ENCODE measurements around the gene SLC38A2.
"Not testable (repeated sequence)": the region's sequence is repeated elsewhere in the genome, so short reads cannot be mapped to it uniquely, and the experiment has no call there.

Gene SLC38A2

DNA sequence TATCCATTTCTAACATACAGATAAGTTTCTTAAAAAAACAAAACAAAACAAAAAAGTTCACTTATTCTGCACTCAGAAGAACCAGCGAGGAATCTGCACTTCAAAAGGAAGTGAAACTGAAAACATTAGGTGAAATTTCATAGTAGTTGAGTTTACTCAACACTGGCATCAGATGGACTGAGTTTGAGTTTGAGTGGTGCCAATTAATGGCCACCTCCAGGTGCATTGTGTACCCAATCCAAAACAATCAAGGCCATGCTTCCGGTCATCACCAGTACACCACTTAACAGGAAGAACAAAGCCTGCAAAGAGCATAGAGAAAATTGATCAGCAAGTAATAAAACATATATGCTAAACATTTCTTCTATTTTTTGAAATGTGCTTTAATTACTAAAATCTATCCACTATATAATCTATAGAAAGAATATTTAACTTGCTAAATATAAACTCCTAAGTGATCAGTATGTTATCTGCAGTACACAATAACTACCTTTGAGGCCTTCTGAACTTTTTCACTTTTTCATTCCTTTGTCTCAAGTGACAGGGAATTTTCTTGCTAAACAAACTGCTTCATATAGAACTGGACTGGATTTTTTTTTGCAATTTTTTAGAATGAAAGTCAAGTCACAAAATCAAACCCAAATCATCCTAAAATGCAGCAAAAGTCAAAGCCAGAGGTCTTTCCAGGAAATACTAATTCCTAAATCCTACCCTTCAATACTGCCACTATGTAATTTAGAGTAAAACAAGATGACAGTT lies 11.5 kb downstream of the SLC38A2 start:
- DNase-seq (ENCODE audit: low spot score) = no peak

DNA sequence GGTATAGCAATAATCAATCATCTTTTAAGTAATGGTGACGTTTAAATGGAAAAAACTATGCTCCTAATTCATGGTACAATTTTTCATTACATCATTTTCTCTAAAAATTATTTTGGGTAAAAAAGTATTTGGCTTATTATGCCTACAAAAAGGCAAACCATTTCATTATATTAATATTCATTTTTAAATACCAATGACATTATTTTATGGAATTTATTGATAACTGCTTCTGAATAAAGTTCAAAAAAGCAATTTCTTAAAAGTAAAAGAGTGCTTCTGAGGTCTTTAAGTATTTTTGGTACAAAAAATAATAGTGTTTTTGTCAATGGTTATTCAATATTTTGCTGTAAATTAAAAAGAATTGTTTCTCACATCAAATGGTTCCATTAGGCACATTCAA lies 12.2 kb downstream of the SLC38A2 start:
- DNase-seq (ENCODE audit: low spot score) = no peak

DNA sequence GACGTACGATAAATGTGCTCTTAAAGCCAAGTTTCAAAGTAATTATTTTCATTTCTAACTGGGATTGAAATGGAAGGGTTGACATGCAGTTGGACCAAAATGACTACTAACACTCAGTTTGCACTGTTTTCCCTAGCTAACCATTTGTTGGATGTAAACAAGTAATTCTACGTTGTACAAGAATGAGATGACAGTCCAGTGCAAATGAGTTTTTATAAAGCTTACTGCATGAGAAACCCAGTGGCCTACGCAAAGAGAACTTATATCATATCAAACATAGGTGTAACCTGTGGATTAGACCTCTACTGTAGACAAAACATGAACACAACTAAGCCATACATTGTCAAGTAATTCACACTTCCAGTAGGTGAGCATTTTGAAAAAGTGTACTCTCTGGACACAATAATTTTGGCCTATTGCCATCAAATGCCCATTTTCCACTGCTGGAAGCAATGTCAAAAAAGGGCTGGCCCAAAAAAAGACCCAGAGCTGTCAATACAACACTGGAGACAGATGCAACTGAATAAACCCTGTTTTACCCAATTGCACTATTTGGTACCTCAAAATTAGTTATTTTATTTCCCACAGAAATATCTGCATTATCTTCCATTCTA lies 12.8 kb downstream of the SLC38A2 start:
- DNase-seq (ENCODE audit: low spot score) = no peak

DNA sequence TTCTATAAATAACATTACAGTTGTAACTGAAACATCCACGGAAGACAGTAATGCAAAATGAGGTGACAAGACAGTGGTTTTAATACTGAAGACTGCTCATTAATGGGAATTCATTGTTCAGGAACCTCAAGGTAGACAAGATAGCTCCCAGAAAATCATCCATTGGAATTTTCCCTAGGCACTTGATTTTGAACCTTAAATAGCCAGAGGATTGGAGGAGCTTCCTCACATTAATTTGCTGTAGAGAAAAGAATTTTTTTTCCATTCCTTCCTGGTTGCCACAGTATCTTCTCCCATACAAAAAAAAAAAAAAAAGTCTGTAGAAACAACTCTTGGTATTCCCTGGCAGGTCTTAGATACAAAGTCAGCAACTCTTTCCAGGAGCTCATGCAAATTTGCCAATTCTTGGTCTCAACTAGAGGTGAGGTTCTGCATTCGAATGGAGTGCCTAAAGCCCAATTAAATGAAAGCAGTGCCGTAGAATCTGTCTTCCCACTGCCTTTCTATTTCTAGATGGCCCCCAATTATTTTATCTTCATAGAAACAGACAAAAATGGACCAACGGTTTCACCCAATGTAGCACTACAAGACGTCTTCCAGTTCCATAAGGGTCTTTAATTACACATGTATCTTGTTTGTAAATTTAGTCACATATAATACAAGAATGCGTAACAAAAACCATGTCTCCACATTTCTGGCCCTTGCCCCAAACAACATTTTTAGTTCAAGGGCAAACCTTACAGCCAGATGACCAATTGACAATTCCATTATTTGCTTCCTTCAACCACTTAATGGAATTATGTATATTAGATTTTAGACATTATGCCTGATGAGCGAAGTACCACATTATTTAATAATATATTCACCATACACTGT lies 13.5 kb downstream of the SLC38A2 start:
- peak; percentile 54 for DNase-seq (ENCODE audit: low spot score)

DNA sequence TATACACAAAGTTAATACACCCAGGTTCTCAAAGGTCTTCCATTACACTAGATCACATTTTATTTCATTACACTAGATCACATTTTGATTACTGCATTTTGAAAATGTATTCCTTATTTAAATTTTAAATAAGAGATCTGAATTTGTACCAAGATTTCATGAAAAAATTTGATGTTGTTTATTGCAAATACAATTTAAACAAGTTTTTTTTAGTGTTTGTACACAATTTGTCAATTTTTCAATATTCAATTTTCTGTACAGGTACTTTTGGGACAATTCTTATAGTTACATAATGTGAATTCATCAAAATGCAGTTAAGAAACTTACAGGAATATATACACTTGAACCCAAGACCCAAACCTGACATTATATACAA lies 14.3 kb downstream of the SLC38A2 start:
- DNase-seq (ENCODE audit: low spot score) = no peak

DNA sequence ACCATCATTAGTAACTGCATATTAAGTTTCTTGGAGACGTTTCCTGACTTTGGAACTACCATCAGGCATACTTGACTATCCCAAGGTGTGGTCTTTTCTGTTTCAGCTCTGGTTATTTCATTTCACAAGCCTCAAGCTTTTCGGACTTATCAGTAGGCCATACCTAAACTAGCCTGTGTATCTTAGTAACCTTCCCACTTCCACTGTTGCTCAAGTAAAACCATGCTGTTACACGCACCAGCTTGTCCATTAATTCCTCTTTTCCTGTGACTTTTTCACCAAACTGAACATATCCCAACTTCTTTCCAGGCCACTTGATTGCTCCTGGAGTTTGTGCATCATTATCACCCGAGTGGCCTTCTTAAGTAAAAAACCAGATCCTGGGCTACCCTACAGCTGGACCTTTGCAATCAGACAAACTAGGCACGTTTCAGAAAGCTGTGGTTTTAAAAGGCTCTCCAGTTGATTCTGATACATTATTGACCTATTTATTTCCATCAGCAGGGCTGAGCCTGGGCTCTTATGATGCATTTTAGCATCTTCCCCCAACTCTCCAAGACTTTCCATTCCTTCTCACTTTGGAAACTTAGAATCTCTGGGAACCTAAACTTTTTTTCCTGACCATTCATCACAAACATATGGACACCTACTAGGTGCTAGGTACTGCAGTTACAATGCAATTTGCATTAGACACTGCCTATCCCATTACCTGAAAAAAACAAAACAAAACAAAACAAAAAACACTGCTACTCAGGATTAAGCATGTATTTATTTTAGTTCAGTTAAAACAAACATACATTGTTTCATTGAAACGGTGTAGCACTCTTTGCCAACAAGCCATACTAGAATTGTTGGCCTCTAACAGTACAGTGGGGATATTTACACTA lies 14.9 kb downstream of the SLC38A2 start:
- peak; percentile 65 for DNase-seq (ENCODE audit: low spot score)

DNA sequence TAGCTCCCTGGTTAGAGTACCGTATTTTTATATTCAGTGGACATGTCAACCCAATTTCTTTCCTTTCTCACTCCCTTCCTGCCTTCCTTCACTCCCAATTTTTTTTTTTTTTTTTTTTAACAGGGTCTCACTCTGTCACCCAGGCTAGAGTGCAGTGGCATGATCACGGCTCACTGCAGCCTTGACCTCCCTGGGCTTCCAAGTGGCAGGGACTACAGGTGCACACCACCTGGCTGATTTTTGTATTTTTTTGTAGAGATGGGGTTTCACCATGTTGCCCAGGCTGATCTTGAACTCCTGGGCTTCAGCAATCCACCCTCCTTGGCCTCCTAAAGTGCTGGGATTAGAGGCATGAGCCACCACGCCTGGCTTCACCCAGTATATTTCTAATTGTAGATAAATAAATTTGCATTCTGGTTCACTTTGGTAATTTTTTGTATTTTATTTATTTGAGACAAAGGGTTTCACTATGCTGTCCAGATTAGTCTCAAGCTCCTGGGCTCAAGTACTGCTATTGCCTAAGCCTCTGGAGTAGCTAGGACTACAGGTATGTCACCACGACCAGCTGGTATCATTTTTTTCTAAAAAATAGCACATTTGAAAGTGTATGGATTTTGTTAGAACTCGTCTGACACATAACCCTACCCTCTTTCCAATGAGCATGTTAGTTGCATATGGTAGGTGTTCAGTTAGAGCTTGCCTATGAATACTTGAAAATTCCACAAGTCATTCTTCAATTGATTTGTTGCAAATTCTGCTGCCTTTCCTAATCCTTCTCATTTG lies 15.7 kb downstream of the SLC38A2 start:
- DNase-seq (ENCODE audit: low spot score) = no peak

DNA sequence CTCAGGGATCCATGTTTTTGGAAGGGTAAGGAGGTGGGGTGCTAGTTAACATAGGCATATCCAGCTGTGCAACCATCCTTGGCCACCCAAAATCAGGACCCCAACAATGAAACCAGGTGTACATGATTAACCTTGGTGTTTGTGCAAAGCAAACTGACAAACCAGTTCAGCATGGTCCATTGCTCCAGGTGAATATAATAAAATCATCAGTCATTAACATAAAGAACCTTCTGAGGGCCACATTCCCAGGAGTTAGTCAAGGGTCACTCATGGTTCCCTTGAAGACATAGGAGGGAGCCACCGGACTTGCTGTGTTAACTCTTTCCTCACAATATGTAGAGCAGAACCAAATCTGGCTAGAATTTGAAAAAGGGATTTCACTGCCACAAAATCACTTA lies 17.8 kb downstream of the SLC38A2 start:
- DNase-seq (ENCODE audit: low spot score) = no peak

DNA sequence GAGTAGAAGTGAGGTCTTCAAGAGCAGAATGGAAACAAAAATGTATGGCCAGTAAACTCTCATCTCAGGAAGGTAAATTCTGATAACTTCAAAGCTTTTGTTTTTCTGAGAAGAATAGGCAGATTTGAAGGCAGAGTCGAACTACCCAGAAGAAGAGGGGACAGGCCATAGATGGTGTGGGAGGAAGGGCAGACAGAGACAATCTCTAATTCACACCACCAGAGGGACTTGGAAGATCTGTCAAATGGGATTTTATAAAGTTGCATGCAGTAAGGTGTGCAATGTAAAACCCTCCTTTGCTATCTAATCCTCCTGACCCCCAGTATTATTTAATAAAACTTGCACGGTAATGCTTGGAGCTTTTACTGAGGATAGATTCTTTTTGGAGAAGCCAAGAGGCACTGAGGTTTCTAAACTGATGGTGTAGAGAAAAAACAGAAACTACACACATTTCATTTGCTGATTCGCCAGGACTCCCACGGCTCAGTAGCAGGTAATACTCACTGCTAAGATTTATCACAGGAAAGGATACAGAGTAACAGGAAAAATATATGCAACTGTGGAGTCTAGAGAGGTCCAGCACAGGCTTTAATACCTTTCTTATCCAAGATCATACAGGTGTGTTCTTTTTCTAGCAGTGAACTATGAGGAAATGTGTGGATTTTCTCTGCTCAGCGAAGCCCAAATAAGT lies 18.3 kb downstream of the SLC38A2 start:
- peak; percentile 15 for DNase-seq (ENCODE audit: low spot score)

DNA sequence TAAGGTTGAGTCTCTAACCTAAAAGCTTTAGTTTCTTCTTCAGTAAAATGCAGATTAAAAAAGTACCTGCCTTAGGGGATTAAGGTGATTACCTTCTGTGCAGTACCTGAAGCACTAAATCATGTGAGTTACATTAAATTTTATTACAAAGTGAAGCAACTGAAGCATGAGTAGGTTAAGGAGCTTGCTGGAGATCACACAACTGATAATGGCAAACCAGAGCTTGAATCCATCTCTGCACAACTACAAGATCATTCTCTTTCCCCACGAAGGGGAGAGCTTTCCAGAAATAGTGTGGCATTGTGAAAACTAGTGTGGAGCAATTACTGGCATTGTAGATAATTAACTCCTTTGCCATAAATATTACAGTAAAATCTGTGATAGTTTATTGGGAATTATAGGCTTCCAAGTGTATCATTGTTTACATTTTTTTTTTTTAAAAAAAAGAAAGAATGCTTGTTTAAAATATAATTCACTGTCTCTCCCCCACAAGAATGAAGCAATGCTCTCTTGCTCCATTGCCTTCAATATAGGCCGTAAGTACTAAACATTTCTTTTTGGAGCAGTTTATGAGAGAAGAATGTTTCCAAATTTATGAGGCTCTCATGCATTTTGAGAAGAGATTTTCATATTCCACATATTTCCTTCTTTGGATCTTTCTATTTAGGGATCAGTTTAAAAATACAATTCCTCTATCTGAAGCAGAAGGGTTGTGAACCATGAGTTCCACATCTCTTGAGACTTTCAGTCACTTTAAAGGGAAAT lies 20.5 kb downstream of the SLC38A2 start:
- no peak for DNase-seq (ENCODE audit: low spot score)

DNA sequence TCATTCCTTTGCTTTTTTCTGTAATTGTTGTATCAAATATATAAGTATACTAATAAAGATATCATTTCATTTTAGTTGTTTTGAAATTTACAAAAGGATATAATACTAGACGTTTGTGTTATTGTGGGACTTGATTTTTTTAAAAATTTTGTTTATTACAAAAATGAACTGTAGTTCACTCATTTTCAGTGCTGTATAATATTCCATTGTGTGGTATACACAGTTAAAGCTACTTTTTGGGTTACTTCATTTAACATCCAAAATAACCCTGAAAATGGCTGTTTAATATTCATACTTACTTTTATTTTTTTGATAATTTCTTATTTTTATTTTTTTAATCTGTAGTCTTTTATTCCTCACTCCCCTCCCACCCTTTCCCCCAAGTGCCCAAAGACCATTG lies 21.4 kb downstream of the SLC38A2 start:
- DNase-seq (ENCODE audit: low spot score) = no peak

DNA sequence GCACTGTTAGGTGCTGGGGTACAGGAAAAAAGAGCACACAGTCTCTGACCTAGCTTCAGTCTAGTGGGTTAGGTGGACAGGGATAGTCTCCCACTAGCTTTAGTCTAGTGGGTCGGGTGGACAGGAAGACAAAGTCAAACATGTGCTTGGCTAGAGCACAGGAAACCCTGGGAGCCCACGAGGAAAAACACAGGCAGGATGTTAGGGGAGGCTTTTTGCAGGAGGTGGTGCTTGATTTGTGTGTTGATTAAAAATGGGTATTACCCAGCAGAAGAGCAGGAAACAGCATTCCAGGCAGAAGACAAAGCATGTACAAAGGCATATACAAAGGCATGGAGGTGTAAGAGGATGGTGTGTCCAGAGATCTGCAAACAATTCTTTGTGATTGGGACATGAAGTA lies 23.3 kb downstream of the SLC38A2 start:
- no peak for DNase-seq (ENCODE audit: low spot score)

DNA sequence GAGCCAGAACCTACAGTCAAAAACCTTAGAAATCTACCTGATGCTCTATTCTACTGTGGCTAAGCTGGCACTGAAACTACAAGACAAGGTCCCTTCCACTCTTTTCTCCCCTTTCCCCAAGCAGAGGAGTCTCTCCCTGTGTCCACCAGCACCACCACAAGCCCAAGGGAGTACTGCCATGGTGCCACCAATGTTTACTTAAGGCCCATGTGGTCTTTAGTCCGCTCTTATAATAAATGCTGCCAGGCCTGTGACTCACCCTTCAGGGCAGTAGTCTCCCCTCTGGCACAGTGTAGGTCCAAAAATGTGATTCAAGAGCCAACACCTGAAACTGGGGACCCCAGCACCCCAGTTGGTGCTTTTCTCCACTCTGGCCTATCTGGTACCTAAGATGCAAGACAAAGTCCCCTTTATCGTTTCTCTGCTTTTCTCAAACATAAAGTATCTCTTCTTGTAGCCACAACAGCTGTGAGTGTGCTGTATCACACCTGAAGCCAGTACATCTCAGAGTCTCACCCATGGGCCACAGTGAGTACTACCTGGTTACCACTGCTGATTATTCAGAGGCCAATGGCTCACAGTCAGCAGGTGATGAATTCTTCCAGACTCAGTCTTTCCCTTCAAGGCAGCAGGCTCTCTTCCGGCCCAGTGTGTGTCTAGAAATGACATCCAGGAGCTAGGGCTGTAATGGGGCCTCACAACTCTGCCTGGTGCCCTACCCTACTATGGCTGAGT lies 29.3 kb downstream of the SLC38A2 start:
- no peak for DNase-seq (ENCODE audit: low spot score)

DNA sequence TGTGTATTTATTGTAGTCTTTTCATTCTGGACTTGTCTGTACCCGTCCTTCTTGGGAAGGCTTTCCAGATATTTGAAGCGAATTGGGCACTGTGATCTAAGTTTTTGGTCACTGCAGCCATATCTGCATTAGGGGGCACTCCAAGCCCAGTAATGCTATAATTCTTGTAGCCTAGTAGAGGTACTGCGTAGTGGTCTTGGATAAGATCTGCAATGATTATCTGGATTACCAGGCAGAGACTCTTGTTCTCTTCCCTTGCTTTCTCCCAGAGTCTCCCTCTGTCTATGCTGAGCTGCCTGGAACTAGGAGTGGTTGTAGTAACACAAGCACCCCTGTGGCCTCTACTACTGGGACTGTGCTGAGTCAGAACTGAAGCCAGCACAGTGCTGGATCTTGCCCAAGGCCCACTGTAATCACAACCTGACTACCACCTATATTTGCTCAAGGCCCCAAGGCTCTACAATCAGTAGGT lies 30.0 kb downstream of the SLC38A2 start:
- peak; percentile 52 for DNase-seq (ENCODE audit: low spot score)

DNA sequence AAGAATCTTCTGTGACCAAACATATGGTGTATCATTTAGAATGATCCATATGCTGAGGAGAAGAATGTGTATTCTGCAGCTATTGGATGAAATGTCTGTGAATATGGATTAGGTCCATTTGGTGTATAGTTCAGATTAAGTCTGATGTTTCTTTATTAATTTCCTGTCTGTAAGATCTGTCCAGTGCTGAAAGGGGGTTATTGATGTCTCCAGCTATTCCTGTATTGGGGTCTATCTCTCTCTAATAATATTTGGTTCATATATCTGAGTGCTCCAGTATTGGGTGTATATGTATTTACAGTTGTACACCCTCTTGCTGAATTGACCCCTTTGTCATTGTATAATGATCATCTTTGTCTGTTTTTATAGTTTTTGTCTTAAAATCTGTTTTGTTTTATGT lies 33.5 kb downstream of the SLC38A2 start:
- no peak for DNase-seq (ENCODE audit: low spot score)

DNA sequence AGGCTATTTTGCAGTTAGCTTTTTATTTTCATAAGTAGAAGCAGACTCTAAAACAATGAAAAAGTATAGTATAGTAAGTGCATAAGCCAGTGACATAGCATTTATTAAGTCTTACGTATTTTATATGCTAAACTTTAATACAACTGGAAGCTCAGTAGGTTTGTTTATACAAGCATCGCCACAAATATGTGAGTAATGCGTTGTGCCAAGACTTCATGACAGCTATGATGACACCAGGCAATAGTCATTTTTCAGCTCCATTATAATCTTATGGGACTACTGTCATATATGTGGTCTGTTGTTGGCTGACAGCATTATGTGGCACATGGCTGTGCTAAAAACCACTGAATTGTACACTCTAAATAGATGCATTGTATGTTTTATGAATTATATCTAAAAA lies 40.3 kb downstream of the SLC38A2 start:
- no peak for DNase-seq (ENCODE audit: low spot score)

DNA sequence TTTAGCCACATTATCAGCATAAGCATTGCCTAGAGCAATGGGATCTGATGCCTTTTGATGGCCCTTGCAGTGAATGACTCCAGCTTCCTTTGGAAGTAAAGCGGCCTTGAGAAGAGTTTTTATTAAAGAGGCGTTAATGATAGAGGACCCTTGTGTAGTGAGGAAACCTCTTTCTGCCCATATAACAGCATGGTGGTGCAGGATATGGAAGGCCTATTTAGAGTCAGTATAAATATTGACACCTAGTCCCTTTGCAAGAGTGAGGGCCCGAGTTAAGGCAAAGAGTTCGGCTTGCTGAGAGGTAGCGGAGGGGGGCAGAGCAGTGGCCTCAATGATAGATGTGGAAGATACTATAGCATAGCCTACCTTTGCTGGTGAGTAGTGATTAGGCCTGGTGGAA lies 47.5 kb downstream of the SLC38A2 start:
- DNase-seq (ENCODE audit: low spot score) = not testable (repeated sequence)

DNA sequence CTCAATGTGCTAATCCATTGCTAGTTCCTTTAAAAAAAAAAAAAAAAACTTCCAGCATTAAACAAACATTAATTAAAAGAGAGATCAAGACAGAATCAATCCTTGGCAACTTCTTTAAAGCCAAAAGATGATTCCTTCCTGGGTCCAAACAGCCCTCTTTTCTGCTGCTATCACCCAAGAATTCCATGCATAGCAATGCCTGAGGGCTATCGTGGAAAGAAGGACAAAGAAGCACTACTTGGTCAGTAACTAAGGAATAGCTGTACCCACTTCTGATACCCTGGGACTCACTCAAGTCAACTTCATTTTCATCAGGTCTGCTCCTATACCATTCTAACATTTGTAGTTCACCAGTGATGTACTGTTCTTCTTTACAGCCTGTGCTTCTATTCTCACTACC lies 51.8 kb downstream of the SLC38A2 start:
- no peak for DNase-seq (ENCODE audit: low spot score)

DNA sequence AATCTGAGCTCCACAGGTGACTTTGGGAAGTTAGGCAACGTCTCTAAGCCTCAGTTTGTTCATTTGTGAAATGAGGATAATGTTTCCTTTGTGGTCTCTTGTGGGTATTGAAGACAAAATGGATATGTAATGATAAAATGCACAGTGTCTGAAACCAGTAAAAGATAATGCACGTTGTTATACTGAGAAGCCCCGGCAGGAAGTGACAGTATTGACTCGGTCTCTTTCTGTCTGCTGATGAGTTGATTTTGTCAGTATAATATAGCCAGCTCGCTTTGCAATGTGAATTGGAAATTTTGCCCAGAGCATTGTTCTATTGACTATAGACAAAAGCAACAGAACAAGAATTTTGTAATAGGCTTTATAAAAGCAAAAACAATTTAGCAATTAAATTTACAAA lies 54.5 kb downstream of the SLC38A2 start:
- no peak for DNase-seq (ENCODE audit: low spot score)
